ENCODE results near the gene CCDC40.

GRCh38 chr17:80101946-80102663, 65.7 kb downstream of the CCDC40 start:
- no peak for TF ChIP-seq CTCF (IDR thresholded peaks at IDR 0.05)
- TF ChIP-seq EZH2 (IDR thresholded peaks at IDR 0.05; ENCODE audit: borderline replicate concordance, insufficient read depth, low read depth, low read length, poor library complexity, severe bottlenecking), result no peak

Measured in B cell (primary cell).